ENCODE measurements around the gene HCN2. TPM values are rescaled to one million over a fixed set of nuclear protein-coding genes. Genes with fewer than 3 reads are reported as not detected.
"Not testable (repeated sequence)": the region's sequence is repeated elsewhere in the genome, so short reads cannot be mapped to it uniquely, and the experiment has no call there.

HCN2 gene
- total RNA-seq, 1 donor from 2014 or later: 0.30 TPM

DNA sequence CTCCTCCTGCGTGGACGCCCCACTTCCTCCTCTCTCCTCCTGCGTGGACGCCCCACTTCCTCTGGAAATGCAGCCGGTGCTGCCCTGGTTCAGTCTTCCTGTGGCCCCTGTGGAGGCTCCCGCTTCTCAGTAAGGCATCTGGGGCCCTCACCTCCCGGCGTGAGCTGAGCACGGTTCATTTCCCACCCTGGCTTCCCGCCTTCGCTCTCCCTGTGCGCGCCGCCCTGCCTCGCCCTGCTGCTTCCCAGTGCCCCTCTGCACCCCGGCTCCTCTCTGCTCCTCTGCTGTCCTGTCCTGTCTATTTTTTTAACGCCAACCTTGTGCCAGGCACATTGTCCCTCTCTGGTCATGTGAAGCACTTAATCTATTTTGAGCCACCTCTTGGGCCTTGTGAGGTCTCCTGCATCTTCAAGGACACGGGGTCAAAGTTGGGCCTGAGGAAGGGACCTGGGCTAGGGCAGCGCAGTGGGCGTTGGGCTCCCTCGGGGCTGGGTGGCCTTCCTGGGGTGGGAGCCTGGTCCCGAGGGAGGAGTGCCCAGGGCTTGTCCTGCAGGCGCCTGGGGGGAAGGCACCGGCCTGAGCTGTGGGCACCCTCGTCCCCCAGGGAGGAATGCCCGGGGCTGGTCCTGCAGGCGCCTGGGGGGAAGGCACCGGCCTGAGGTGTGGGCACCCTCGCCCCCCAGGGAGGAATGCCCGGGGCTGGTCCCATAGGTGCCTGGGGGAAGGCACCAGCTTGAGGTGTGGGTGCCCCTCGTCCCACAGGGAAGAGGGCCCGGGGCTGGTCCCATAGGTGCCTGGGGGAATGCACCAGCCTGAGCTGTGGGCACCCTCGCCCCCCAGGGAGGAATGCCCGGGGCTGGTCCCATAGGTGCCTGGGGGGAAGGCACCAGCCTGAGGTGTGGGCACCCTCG, 13.0 kb downstream of the HCN2 start:
- DNase-seq (ENCODE audit: low spot score) (no peak), ATAC-seq (no peak)

DNA sequence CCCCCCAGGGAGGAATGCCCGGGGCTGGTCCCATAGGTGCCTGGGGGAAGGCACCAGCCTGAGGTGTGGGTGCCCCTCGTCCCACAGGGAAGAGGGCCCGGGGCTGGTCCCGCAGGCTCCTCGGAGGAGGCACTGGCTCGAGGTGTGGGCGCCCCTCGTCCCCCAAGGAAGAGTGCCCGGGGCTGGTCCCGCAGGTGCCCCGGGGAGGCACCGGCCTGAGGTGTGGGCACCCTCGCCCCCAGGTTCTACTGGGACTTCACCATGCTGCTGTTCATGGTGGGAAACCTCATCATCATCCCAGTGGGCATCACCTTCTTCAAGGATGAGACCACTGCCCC, 13.6 kb downstream of the HCN2 start:
- ATAC-seq; DNase-seq (ENCODE audit: low spot score): not testable (repeated sequence)

DNA sequence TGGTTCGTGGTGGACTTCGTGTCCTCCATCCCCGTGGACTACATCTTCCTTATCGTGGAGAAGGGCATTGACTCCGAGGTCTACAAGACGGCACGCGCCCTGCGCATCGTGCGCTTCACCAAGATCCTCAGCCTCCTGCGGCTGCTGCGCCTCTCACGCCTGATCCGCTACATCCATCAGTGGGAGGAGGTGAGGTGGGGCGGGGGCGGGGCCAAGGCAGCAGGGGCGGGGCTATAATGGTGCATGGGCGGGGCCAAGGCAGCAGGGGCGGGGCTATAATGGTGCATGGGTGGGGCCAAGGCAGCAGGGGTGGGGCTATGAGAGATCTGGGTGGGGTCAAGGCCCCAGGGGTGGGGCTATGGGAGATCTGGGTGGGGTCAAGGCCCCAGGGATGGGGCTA, 14.1 kb downstream of the HCN2 start:
- not testable (repeated sequence) for ATAC-seq; DNase-seq (ENCODE audit: low spot score)

DNA sequence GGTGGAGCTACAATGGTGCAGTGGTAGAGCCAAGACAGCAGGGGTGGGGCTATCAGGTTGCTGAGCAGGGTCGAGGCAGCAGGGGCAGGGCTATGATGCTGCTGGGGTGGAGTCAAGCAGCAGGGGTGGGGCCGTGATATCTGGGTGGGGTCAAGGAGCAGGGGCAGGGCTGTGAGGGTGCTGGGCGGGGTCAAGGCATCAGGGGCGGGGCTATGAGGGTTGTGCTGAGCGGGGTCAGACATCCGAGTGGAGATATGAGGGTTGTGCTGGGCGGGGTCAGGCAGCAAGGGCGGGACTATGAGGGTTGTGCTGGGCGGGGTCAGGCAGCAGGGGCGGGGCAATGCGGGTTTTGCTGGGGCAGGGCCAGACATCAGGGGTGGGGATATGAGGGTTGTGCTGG, 14.7 kb downstream of the HCN2 start:
- DNase-seq (ENCODE audit: low spot score) (no peak), ATAC-seq (no peak)

DNA sequence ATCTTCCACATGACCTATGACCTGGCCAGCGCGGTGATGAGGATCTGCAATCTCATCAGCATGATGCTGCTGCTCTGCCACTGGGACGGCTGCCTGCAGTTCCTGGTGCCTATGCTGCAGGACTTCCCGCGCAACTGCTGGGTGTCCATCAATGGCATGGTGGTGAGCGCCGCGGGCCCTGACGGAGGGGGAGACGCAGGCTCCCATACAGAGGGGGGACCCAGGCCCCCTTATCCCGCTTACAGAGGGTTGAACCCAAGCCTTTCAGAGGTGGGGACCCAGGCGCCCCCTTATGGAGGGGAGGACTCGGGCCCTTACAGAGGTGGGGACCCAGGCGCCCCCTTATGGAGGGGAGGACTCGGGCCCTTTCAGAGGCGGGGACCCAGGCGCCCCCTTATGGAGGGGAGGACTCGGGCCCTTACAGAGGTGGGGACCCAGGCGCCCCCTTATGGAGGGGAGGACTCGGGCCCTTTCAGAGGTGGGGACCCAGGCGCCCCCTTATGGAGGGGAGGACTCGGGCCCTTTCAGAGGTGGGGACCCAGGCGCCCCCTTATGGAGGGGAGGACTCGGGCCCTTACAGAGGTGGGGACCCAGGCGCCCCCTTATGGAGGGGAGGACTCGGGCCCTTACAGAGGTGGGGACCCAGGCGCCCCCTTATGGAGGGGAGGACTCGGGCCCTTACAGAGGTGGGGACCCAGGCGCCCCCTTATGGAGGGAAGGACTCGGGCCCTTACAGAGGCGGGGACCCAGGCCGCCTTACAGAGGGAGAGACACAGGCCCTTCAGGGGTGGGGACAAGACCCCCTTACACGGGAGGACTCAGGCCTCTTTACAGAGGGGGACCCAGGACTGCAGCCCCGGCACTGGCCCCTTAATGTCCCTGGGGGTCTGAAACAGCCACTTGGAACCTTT, 15.6 kb downstream of the HCN2 start:
- not testable (repeated sequence) for ATAC-seq; DNase-seq (ENCODE audit: low spot score)

DNA sequence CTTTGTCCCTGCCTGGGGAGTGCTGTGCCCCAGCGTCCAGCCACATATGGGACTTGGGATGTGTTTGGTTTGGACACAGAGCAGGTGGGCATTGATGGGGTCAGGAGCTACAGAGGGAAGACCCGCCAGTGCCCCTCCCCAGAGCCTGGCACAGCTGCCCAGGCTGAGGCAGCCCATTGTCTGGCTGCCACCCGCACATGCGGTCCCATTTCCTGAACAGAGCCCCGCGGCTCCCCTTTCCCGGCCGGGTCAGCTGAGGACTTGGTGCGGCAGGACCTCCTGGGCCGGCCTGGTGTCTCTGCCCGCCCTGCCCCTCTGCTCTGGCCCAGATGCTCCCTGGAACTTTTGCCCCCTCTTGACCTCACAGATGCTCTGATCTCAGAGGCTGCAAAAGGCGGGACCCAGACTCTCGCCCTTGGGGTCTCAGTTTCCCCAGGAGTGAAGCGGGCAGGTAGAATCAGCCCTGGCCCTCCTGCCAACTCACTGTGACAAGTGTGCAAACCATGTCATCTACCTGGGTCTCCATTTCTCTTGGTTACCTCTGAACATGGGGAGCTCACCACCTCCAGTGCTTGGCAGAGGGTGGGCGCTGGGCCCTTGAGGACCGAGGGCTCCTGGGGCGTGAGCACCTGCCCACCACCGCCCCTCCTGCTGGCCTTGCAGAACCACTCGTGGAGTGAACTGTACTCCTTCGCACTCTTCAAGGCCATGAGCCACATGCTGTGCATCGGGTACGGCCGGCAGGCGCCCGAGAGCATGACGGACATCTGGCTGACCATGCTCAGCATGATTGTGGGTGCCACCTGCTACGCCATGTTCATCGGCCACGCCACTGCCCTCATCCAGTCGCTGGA, 17.8 kb downstream of the HCN2 start:
- ATAC-seq: no peak
- no peak for DNase-seq (ENCODE audit: low spot score)

DNA sequence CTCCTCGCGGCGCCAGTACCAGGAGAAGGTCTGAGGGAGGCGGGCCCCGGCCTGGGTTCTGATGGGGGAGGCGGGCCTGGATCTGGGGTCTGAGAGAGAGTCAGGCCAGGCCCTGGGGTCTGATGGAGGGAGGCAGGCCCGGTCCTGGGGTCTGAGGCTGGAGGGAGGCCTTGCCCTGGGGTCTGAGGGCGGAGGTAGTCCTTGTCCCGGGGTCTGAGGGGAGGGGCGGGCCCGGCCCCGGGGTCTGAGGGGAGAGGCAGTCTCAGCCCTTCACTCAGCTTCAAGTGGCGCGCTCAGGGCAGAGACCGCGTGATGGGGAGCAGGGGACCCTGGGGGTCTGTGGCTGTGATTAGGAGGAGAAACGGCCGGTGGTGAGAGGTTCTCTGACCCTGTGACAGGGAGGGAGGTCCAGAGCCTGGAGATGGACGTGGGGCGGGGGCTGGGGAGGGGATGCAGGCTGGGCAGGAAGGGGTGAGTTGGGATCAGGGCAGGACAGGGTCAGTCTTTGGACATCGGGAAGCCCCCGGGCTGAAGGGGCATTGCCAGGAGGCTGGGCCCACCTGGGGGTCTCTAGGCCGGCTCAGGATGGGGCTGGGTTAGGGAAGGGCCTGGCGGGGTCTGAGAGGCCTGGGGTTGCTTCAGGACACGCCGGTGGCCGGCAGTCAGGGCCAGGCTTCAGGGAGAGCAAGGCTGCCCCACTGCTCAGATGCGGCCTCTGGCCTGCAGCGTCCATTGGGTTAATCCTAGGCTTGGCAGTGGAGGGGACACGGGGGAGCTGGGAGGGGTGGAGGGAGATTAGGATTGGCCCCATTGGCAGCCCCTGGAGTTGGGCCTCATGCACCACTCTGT, 18.7 kb downstream of the HCN2 start:
- DNase-seq (ENCODE audit: low spot score): no peak
- no peak for ATAC-seq

DNA sequence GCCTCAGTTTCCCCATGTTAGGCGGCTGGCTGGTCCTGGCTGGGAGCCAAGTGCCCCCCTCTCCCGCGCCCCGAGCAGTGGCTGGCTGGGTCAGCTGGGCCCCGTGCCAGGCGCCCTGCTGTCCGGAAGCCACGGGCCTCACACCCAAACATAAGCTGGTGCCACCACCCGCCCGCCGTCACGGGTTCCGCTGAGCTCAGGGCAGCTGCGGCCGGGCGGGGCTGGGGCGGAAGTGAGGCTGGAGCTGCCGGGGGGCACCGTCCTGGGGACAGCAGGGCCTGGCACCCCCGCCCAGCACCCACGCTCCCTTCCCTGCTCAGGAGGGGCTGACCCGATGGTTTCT, 19.3 kb downstream of the HCN2 start:
- DNase-seq (ENCODE audit: low spot score) (no peak), ATAC-seq (peak; percentile 40)

DNA sequence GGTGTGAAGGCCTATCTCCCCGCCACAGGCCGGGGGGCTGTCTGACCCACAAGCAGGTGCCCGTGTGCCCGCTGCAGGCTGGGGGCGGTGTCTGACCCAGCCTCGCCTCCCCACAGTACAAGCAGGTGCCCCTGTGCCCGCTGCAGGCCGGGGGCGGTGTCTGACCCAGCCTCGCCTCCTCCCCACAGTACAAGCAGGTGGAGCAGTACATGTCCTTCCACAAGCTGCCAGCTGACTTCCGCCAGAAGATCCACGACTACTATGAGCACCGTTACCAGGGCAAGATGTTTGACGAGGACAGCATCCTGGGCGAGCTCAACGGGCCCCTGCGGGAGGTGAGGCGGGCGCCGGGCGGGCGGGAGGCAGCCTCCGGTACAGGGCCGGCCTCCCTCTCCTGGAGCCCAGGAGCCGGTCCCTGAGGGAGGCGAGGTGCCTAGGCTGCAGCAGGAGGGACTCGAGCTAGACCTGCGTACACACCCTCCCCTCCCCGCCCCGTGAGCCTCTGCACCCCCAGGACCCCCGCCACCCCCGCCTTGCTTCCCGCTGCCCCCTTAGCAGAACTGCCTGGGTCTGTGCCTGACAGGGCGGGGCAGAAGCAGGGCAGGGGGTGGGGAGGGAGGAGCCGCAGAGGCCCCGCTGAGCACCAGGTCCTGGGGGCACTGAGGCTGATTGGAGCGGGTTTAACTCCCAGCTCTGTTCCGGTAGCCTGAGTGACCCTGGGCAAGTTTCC, 20.6 kb downstream of the HCN2 start:
- no peak for DNase-seq (ENCODE audit: low spot score)
- ATAC-seq: peak; percentile 26

DNA sequence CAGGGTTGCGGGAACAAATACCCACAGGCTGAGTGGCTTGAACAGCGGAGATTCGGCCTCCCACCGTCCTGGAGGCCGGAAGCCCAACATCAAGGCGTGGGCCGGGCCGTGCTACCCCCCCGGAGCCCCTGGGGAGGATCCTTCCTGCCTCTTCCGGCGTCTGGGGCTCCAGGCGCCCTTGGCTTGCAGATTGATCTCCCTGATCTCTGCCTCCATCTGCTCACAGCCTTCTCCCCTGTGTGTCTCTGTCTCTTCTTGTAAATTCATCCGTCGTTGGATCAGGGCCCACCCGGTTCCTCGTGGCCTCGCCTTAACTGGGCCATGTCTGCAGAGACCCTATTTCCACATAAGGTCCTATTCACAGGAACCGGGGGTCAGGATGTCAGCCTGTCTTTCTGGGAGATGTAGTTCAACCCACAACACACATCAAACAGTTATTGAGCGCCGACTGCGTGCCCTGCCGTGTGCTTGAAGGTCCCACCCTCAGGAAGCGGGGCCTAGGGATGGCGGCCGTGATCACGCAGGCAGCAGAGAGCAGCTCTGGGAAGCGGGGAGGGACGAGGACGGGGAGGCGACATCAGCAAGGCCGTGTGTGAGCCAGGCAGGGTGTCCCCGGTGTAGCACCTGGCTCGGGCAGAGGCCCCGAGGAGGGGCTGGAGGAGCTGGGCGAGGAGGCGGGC, 21.3 kb downstream of the HCN2 start:
- DNase-seq (ENCODE audit: low spot score) (no peak), ATAC-seq (peak; percentile 33)

DNA sequence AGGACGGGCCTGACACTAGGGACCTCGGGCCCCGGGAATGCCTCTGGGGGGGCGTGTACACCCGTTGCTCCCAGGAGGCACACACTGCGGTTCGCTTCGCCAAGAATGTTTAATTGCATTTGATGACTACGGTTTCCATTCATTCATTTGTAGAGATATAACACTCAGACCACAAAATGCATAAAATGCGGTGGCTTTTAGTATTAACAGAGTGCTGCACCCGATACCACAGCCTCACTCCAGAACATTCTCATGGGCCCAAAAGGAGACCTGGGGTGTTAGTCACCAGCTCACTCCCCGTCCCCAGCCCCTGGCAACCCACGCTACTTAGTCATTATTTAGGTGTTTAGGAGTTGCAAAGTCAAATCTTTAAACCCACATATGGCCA, 21.8 kb downstream of the HCN2 start:
- ATAC-seq (no peak), DNase-seq (ENCODE audit: low spot score) (no peak)

DNA sequence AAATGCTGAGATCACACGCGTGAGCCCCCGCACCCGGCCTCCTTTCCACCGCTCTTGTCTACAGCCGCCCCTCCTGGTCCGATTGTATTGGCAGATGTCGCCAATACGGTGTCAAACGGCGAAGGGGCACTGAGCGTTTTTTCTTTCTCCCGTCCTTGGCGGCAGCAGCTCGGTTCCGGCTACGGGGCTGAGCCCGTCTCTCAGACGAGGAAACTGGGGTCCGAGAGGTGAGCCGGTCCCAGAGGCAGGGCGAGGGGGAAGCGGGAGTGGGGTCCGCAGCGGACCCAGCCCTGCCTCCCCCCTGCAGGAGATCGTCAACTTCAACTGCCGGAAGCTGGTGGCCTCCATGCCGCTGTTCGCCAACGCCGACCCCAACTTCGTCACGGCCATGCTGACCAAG, 23.3 kb downstream of the HCN2 start:
- no peak for DNase-seq (ENCODE audit: low spot score)
- no peak for ATAC-seq

DNA sequence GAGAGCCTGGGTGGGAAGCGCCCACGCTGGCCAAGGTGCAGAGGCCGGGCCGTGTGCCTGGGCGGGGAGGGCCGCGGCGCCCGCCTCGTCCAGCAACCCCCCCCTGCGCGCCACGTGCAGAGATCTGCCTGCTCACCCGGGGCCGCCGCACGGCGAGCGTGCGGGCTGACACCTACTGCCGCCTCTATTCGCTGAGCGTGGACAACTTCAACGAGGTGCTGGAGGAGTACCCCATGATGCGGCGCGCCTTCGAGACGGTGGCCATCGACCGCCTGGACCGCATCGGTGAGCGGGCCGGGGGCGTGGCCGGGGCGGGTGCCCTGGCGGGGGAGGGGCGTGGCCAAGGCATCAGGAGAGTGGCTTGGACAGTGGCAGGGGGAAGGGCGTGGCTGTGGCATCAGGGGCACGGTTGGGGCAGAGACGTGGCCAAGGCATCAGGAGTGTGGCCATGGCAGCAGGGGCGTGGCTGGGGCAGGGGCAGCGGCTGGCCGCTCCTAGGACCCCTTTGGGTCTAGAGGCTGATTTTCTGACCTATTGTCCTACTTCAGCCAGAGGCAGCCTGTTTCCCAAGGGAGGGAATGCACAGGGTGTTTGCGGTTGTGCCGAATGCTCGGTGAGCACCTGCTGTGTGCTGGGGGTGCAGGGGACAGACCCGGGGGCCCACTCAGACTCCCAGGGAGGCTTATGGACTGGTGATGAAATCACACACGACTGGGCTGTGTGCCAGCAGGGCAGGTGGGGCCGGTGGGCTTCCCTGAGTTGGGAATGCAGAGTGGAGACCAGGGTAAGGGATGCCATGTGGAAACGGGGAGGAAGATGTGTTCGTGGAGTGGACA, 24.3 kb downstream of the HCN2 start:
- DNase-seq (ENCODE audit: low spot score): no peak
- ATAC-seq: no peak

DNA sequence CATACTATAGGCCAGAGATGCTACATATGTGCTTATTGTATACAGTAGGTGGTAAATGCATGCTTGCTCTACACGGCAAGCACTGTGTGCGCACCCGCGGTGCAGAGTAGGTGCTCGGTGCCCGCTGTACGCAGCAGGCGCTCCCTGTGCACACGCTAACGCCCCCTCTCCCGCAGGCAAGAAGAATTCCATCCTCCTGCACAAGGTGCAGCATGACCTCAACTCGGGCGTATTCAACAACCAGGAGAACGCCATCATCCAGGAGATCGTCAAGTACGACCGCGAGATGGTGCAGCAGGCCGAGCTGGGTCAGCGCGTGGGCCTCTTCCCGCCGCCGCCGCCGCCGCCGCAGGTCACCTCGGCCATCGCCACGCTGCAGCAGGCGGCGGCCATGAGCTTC, 25.9 kb downstream of the HCN2 start:
- DNase-seq (ENCODE audit: low spot score) (no peak), ATAC-seq (peak; percentile 53)

DNA sequence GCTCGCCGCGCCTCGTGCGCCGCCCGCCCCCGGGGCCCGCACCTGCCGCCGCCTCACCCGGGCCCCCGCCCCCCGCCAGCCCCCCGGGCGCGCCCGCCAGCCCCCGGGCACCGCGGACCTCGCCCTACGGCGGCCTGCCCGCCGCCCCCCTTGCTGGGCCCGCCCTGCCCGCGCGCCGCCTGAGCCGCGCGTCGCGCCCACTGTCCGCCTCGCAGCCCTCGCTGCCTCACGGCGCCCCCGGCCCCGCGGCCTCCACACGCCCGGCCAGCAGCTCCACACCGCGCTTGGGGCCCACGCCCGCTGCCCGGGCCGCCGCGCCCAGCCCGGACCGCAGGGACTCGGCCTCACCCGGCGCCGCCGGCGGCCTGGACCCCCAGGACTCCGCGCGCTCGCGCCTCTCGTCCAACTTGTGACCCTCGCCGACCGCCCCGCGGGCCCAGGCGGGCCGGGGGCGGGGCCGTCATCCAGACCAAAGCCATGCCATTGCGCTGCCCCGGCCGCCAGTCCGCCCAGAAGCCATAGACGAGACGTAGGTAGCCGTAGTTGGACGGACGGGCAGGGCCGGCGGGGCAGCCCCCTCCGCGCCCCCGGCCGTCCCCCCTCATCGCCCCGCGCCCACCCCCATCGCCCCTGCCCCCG, 26.5 kb downstream of the HCN2 start:
- DNase-seq (ENCODE audit: low spot score) (no peak), ATAC-seq (no peak)

DNA sequence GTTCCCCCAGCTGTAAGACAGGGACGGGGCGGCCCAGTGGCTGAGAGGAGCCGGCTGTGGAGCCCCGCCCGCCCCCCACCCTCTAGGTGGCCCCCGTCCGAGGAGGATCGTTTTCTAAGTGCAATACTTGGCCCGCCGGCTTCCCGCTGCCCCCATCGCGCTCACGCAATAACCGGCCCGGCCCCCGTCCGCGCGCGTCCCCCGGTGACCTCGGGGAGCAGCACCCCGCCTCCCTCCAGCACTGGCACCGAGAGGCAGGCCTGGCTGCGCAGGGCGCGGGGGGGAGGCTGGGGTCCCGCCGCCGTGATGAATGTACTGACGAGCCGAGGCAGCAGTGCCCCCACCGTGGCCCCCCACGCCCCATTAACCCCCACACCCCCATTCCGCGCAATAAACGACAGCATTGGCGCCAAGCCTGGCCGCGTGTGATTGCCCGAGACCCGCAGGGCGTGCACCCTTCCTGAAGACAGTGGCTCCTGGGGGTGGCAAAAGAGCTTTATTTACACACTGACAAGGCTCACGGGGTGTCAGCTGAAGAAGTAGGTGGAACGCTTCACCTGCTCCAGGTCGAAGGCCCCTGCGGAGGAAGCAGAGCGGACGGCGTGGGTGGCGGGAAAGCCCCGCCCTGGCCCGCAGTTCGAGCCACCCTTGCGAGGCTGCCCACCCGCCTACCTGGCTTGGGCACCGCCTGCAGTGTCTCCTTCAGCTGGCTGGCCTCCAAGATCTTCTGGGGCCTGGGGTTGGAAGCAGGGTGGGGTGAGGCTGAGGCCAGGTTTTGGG, 27.3 kb downstream of the HCN2 start:
- ATAC-seq (no peak), DNase-seq (ENCODE audit: low spot score) (no peak)
